IMR-90 (cell line): Measurements from ENCODE around the gene ZNF253. TPM values are rescaled to one million over a fixed set of nuclear protein-coding genes. Genes with fewer than 3 reads are reported as not detected.

Source experiments
- ATAC-seq: fragments of 200-7000 bp; cut with Tn5 transposase; 2 replicates; pipeline ENCODE4 v1.9.1; 2020; ENCODE audit warnings: low read depth, mild to moderate bottlenecking, moderate library complexity
- BruUV-seq: library from RNA; stranded (reverse); fragments of 400-500 nt; replicated peaks from 2 replicates; lab custom pipeline; 2021; lab: Mats Ljungman, UMichigan
- CTCF ChIA-PET: fragments of 300-600 bp; formaldehyde crosslinking; extraction: SDS; loops from one replicate; lab custom pipeline; 2021; ENCODE audit warnings: antibody characterized with exemption; lab: Yijun Ruan, JAX
- POLR2A ChIA-PET: fragments of 300-600 bp; sonication (Branson Sonifier 250); formaldehyde crosslinking; loops from one replicate; lab custom pipeline; 2022; ENCODE audit warnings: antibody characterized with exemption; ENCODE audit not compliant: unreplicated experiment; lab: Charles Lee
- DNase-seq: peaks from one replicate; pipeline ENCODE4 v3.0.0; 2013
- H2AFZ ChIP-seq: replicated peaks from 2 replicates; pipeline ENCODE3; 2013; ENCODE audit warnings: low read length, mild to moderate bottlenecking; ENCODE audit not compliant: poor library complexity
- H2AK5ac ChIP-seq: 2 replicates; pipeline ENCODE4 v1.6.1; 2013; ENCODE audit warnings: low read depth, low read length, inconsistent platforms
- H2AK9ac ChIP-seq: replicated peaks from 2 replicates; pipeline ENCODE3; 2013; ENCODE audit warnings: mild to moderate bottlenecking, low read depth, low read length, moderate library complexity; ENCODE audit not compliant: poor library complexity
- H2BK120ac ChIP-seq: 2 replicates; pipeline ENCODE4 v1.6.1; 2013; ENCODE audit warnings: low read depth, low read length, inconsistent platforms
- H2BK15ac ChIP-seq: 3 replicates; pipeline ENCODE4 v1.6.1; 2013; ENCODE audit warnings: low read depth, low read length, inconsistent platforms
- H2BK20ac ChIP-seq: 2 replicates; pipeline ENCODE4 v1.6.1; 2013; ENCODE audit warnings: low read depth, mild to moderate bottlenecking, inconsistent platforms, low read length, moderate library complexity
- H2BK5ac ChIP-seq: 2 replicates; pipeline ENCODE4 v1.6.1; 2013; ENCODE audit warnings: mild to moderate bottlenecking, low read depth, low read length, inconsistent platforms; ENCODE audit not compliant: poor library complexity, severe bottlenecking
- H3K14ac ChIP-seq: replicated peaks from 2 replicates; pipeline ENCODE4 v1.6.1; 2013; ENCODE audit warnings: low read depth, low read length, inconsistent platforms
- H3K18ac ChIP-seq: 2 replicates; pipeline ENCODE4 v1.6.1; 2013; ENCODE audit warnings: low read depth, low read length, control low read depth
- H3K23ac ChIP-seq: 2 replicates; pipeline ENCODE4 v1.6.1; 2013; ENCODE audit warnings: low read depth, low read length, inconsistent platforms
- H3K27ac ChIP-seq: 2 replicates; pipeline ENCODE4 v1.5.1; 2013; ENCODE audit warnings: mild to moderate bottlenecking, control low read depth, low read length; ENCODE audit not compliant: insufficient read depth
- H3K27me3 ChIP-seq: 2 replicates; pipeline ENCODE4 v1.6.1; 2013; ENCODE audit warnings: low read length; ENCODE audit not compliant: control insufficient read depth, insufficient read depth
- H3K36me3 ChIP-seq: 2 replicates; pipeline ENCODE4 v1.6.1; 2013; ENCODE audit warnings: low read length, mixed read lengths; ENCODE audit not compliant: control insufficient read depth, insufficient read depth
- H3K4ac ChIP-seq: 2 replicates; pipeline ENCODE4 v1.6.1; 2013; ENCODE audit warnings: low read depth, low read length, inconsistent platforms
- H3K4me1 ChIP-seq: 2 replicates; pipeline ENCODE4 v1.6.1; 2013; ENCODE audit warnings: low read length, mixed read lengths; ENCODE audit not compliant: control insufficient read depth, insufficient read depth
- H3K4me2 ChIP-seq: 2 replicates; pipeline ENCODE4 v1.6.1; 2013; ENCODE audit warnings: low read depth, mild to moderate bottlenecking, control low read depth, low read length, moderate library complexity
- H3K4me3 ChIP-seq: 2 replicates; pipeline ENCODE4 v1.5.1; 2013; ENCODE audit warnings: low read depth, mild to moderate bottlenecking, control low read depth, low read length, moderate library complexity; ENCODE audit not compliant: insufficient read depth
- H3K56ac ChIP-seq: 2 replicates; pipeline ENCODE4 v1.6.1; 2013; ENCODE audit warnings: low read length, inconsistent platforms; ENCODE audit not compliant: insufficient read depth; ENCODE audit errors: extremely low read depth
- H3K79me1 ChIP-seq, 2 experiments: 2 replicates each; pipeline ENCODE4 v1.6.1; 2013; ENCODE audit warnings: low read length in 2 of 2, inconsistent platforms in 1 of 2, low read depth in 1 of 2
- H3K9ac ChIP-seq: 2 replicates; pipeline ENCODE4 v1.6.1; 2013; ENCODE audit warnings: low read depth, low read length, control low read depth
- H3K9me1 ChIP-seq: 2 replicates; pipeline ENCODE4 v1.6.1; 2013; ENCODE audit warnings: low read length, inconsistent platforms; ENCODE audit not compliant: insufficient read depth
- H3K9me3 ChIP-seq: 2 replicates; pipeline ENCODE4 v1.6.1; 2013; ENCODE audit warnings: low read length; ENCODE audit not compliant: control insufficient read depth, insufficient read depth
- H4K20me1 ChIP-seq: 2 replicates; pipeline ENCODE4 v1.6.1; 2013; ENCODE audit warnings: low read length, inconsistent platforms; ENCODE audit not compliant: insufficient read depth
- H4K5ac ChIP-seq: 2 replicates; pipeline ENCODE4 v1.6.1; 2013; ENCODE audit warnings: mild to moderate bottlenecking, low read depth, low read length, control low read depth
- H4K8ac ChIP-seq, 2 experiments: 2 replicates each; pipeline ENCODE4 v1.6.1; 2013; ENCODE audit warnings: low read depth in 2 of 2, low read length in 2 of 2, control low read depth in 1 of 2, inconsistent platforms in 1 of 2
- H4K91ac ChIP-seq: 2 replicates; pipeline ENCODE4 v1.6.1; 2013; ENCODE audit warnings: low read depth, low read length, inconsistent platforms; ENCODE audit not compliant: insufficient read depth
- BHLHE40 ChIP-seq: fragments of 150-350 bp; IDR thresholded peaks from 2 replicates; pipeline ENCODE4 v1.6.1; 2016; ENCODE audit warnings: mild to moderate bottlenecking, low read depth, low read length
- CEBPB ChIP-seq: IDR thresholded peaks from 2 replicates; pipeline ENCODE4 v1.6.1; 2012; ENCODE audit warnings: low read depth, low read length, improper control_type of control experiment
- CHD1 ChIP-seq: IDR thresholded peaks from 2 replicates; pipeline ENCODE4 v1.6.1; 2012; ENCODE audit warnings: low read depth, low read length, improper control_type of control experiment
- ELK1 ChIP-seq: fragments of 150-350 bp; IDR thresholded peaks from 2 replicates; pipeline ENCODE4 v1.6.1; 2016; ENCODE audit warnings: low read depth, mild to moderate bottlenecking, low read length, moderate library complexity, borderline replicate concordance
- FOS ChIP-seq: fragments of 150-350 bp; IDR thresholded peaks from 2 replicates; pipeline ENCODE4 v1.6.1; 2016; ENCODE audit warnings: low read depth, low read length
- MAFK ChIP-seq: IDR thresholded peaks from 2 replicates; pipeline ENCODE4 v1.6.1; 2012; ENCODE audit warnings: low read depth, low read length, improper control_type of control experiment
- MAZ ChIP-seq: IDR thresholded peaks from 2 replicates; pipeline ENCODE4 v1.6.1; 2012; ENCODE audit warnings: low read depth, mild to moderate bottlenecking, low read length, improper control_type of control experiment, moderate library complexity, borderline replicate concordance
- MXI1 ChIP-seq: IDR thresholded peaks from 2 replicates; pipeline ENCODE4 v1.6.1; 2012; ENCODE audit warnings: low read depth, mild to moderate bottlenecking, low read length, moderate library complexity, borderline replicate concordance
- NFE2L2 ChIP-seq: fragments of 150-350 bp; IDR thresholded peaks from 2 replicates; pipeline ENCODE4 v1.6.1; 2016; ENCODE audit warnings: low read depth, mild to moderate bottlenecking, low read length
- POLR2A ChIP-seq: IDR thresholded peaks from 2 replicates; pipeline ENCODE4 v1.6.1; 2012; ENCODE audit warnings: mild to moderate bottlenecking, low read depth, low read length
- RAD21 ChIP-seq: IDR thresholded peaks from 2 replicates; pipeline ENCODE4 v1.6.1; 2012; ENCODE audit warnings: low read length, improper control_type of control experiment
- RCOR1 ChIP-seq: IDR thresholded peaks from 2 replicates; pipeline ENCODE4 v1.6.1; 2012; ENCODE audit warnings: mild to moderate bottlenecking, low read length, improper control_type of control experiment; ENCODE audit not compliant: insufficient replicate concordance
- RFX5 ChIP-seq: IDR thresholded peaks from 2 replicates; pipeline ENCODE4 v1.8.0; 2012; ENCODE audit warnings: low read depth, mild to moderate bottlenecking, low read length, moderate library complexity
- SMC3 ChIP-seq: fragments of 150-350 bp; IDR thresholded peaks from 2 replicates; pipeline ENCODE4 v1.6.1; 2016; ENCODE audit warnings: low read depth, mild to moderate bottlenecking, antibody characterized with exemption, low read length, moderate library complexity
- USF2 ChIP-seq: fragments of 150-350 bp; IDR thresholded peaks from 2 replicates; pipeline ENCODE4 v1.6.1; 2017; ENCODE audit warnings: mild to moderate bottlenecking, antibody characterized with exemption, low read length, low read depth
- WGBS, 2 experiments: methylation state at CpG; one replicate each; pipeline versions ENCODE4 v1.1.5 to v1.1.7; 2013; ENCODE audit warnings: missing lambda C conversion rate in 2 of 2; ENCODE audit not compliant: insufficient read length in 1 of 2; ENCODE audit errors: extremely low coverage in 2 of 2; 5-methylcytosine and 5-hydroxymethylcytosine counted together
- dilution Hi-C: fragments of 300-500 bp; cut with HindIII; formaldehyde crosslinking; loops from one replicate; pipeline ENCODE4 v1.14.3; 2018; ENCODE audit warnings: low sequenced_read_pairs; ENCODE audit not compliant: unreplicated experiment
- in situ Hi-C: fragments of 300-500 bp; cut with MboI; formaldehyde crosslinking; loops from 3 replicates; pipeline ENCODE4 v1.14.3; 2019; ENCODE audit warnings: low sequenced_read_pairs, inconsistent platforms, mixed read lengths
- intact Hi-C: fragments of 100-400 bp; cut with micrococcal nuclease; formaldehyde crosslinking; loops from 2 replicates; pipeline ENCODE4 v1.10.0; 2022
- polyA plus RNA-seq, 3 experiments: library from polyadenylated mRNA; depleted of rRNA; stranded (reverse); fragments of >200 nt; gene quantifications; 2 replicates each; pipeline ENCODE4 v1.2.3, GENCODE V29; 2012; ENCODE audit warnings: low replicate concordance in 1 of 3
- total RNA-seq: library from RNA; depleted of rRNA; stranded (reverse); fragments of >200 nt; gene quantifications from 2 replicates; pipeline ENCODE4 v1.2.3, GENCODE V29; 2012
- TF ChIP-seq, protein P1 (sequence below): conservative IDR thresholded peaks from 2 replicates; pipeline ENCODE4 v1.5.1; 2012; ENCODE audit warnings: mild to moderate bottlenecking, low read depth, low read length, improper control_type of control experiment

Gene ZNF253
- total and polyA plus RNA-seq, 2 of the 4 experiments (the other 2 are of a cell fraction), result 0.74 to 3.4 TPM

DNA sequence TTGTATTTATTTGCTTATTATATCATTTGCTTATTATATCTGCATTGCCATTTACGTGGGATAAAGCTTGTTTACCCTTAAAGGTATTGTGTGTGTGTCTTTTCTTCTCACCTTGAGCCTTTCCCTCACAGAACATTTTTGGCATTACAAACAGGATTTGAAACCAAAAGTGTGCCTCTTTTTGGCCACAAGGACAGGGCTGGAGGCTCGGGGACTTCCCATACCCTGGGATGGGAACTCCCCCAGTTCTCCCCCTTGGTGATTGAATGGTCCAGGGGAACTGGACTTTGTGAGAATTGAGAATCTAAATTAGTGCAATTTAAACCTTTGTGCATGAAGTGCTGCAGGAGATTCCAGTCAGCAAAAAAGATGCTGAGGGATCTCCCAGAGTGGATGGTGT is 41.8 kb upstream of the ZNF253 start:
- CTCF ChIA-PET, result no interaction called here
- intact Hi-C loops, result loop anchor here (5.0 kb wide), 1 partner anchor 43 kb away; the partner anchor contains the start of gene ZNF253
- H2AK9ac ChIP-seq, result no peak overlapping the region

More for the DNA sequence above, 41.8 kb upstream of the ZNF253 start:
- dilution Hi-C loops, result no loop called here
- H4K8ac ChIP-seq, result no peak overlapping the region
- no peak overlapping the region for H2AK5ac ChIP-seq
- no peak overlapping the region for H3K18ac ChIP-seq
- no peak overlapping the region for H3K4me2 ChIP-seq
- H2BK120ac ChIP-seq, result no peak overlapping the region
- H3K9me3 ChIP-seq, result peaks cover 43% of the 10 kb centered on the region
- no peak overlapping the region for H3K4me3 ChIP-seq
- H3K36me3 ChIP-seq, result peaks cover 8% of the 10 kb centered on the region; the same call in 1 of the 2 replicates
- H3K79me1 ChIP-seq, result 0 out of 4 replicates have a peak, but pooled peaks cover 0 to 4% of the 10 kb centered on the region in 2 experiments
- DNase-seq, result no peak
- no peaks in the 10 kb centered on the region for H3K27me3 ChIP-seq
- H3K56ac ChIP-seq, result no peak overlapping the region
- POLR2A ChIA-PET, result no interaction called here
- TF ChIP-seq CHD1, result no peak
- TF ChIP-seq USF2, result no peak
- TF ChIP-seq POLR2A, result no peak
- TF ChIP-seq MAZ, result no peak
- TF ChIP-seq FOS, result no peak
- no peak for TF ChIP-seq SMC3
- TF ChIP-seq MXI1, result no peak
- no peak for TF ChIP-seq CEBPB
- no peak for TF ChIP-seq RCOR1
- TF ChIP-seq MAFK, result no peak
- TF ChIP-seq, protein P1, sequence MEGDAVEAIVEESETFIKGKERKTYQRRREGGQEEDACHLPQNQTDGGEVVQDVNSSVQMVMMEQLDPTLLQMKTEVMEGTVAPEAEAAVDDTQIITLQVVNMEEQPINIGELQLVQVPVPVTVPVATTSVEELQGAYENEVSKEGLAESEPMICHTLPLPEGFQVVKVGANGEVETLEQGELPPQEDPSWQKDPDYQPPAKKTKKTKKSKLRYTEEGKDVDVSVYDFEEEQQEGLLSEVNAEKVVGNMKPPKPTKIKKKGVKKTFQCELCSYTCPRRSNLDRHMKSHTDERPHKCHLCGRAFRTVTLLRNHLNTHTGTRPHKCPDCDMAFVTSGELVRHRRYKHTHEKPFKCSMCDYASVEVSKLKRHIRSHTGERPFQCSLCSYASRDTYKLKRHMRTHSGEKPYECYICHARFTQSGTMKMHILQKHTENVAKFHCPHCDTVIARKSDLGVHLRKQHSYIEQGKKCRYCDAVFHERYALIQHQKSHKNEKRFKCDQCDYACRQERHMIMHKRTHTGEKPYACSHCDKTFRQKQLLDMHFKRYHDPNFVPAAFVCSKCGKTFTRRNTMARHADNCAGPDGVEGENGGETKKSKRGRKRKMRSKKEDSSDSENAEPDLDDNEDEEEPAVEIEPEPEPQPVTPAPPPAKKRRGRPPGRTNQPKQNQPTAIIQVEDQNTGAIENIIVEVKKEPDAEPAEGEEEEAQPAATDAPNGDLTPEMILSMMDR, result no peak
- TF ChIP-seq BHLHE40, result no peak
- no peak for TF ChIP-seq RAD21
- no peak for TF ChIP-seq NFE2L2
- no peak for TF ChIP-seq RFX5
- no peak for TF ChIP-seq ELK1
- no peak overlapping the region for H3K14ac ChIP-seq
- no peak overlapping the region for H3K4ac ChIP-seq
- H2AFZ ChIP-seq, result no peak overlapping the region
- ATAC-seq, result no peak
- no peak overlapping the region for H3K23ac ChIP-seq
- no peak overlapping the region for H2BK5ac ChIP-seq
- no peaks in the 10 kb centered on the region for H3K9me1 ChIP-seq
- H3K9ac ChIP-seq, result no peak overlapping the region
- in situ Hi-C loops, result no loop called here
- no peaks in the 10 kb centered on the region for H4K20me1 ChIP-seq
- no TSS peak for BruUV-seq
- no peak overlapping the region for H4K91ac ChIP-seq
- no peak overlapping the region for H2BK20ac ChIP-seq
- H4K5ac ChIP-seq, result no peak overlapping the region
- no peak overlapping the region for H3K27ac ChIP-seq
- H3K4me1 ChIP-seq, result no peaks in the 10 kb centered on the region
- WGBS, 2 experiments, result no CpG with 5 or more reads among the region's 2 CpGs
- H2BK15ac ChIP-seq, result no peak overlapping the region
